ENCODE results near the gene KDM1A.

Gene KDM1A

GRCh38 chr1:23069675-23070074, 50.4 kb downstream of the KDM1A start:
- DNase-seq (ENCODE audit: low spot score) = no peak

GRCh38 chr1:23074012-23074411, 54.7 kb downstream of the KDM1A start:
- no peak for DNase-seq (ENCODE audit: low spot score)

GRCh38 chr1:23079025-23079424, 59.8 kb downstream of the KDM1A start:
- no peak for DNase-seq (ENCODE audit: low spot score)

- no peak for DNase-seq (ENCODE audit: low spot score)
Measured at GRCh38 chr1:23080885-23081284, 61.6 kb downstream of the KDM1A start.

GRCh38 chr1:23081376-23081775, 62.1 kb downstream of the KDM1A start:
- DNase-seq (ENCODE audit: low spot score) = no peak

GRCh38 chr1:23083714-23084480, 64.6 kb downstream of the KDM1A start:
- DNase-seq (ENCODE audit: low spot score) = no peak

GRCh38 chr1:23084880-23085279, 65.6 kb downstream of the KDM1A start:
- no peak for DNase-seq (ENCODE audit: low spot score)

- DNase-seq (ENCODE audit: low spot score) = no peak
Measured at GRCh38 chr1:23085696-23086095, 66.4 kb downstream of the KDM1A start.

- no peak for DNase-seq (ENCODE audit: low spot score)
Measured at GRCh38 chr1:23088027-23088426, 68.8 kb downstream of the KDM1A start.

GRCh38 chr1:23090056-23090455, 70.8 kb downstream of the KDM1A start:
- no peak for DNase-seq (ENCODE audit: low spot score)

GRCh38 chr1:23091545-23091944, 72.3 kb downstream of the KDM1A start:
- DNase-seq (ENCODE audit: low spot score) = no peak

GRCh38 chr1:23092447-23092846, 73.2 kb downstream of the KDM1A start:
- no peak for DNase-seq (ENCODE audit: low spot score)

- DNase-seq (ENCODE audit: low spot score) = no peak
Measured at GRCh38 chr1:23097316-23097715, 78.0 kb downstream of the KDM1A start.

GRCh38 chr1:23098463-23099170, 79.3 kb downstream of the KDM1A start:
- DNase-seq (ENCODE audit: low spot score) = peak; percentile 70

GRCh38 chr1:23099171-23099536, 79.9 kb downstream of the KDM1A start:
- DNase-seq (ENCODE audit: low spot score) = no peak

GRCh38 chr1:23100074-23100748, 80.9 kb downstream of the KDM1A start:
- no peak for DNase-seq (ENCODE audit: low spot score)

- no peak for DNase-seq (ENCODE audit: low spot score)
Measured at GRCh38 chr1:23101101-23101827, 82.0 kb downstream of the KDM1A start.

GRCh38 chr1:23101887-23102286, 82.6 kb downstream of the KDM1A start:
- no peak for DNase-seq (ENCODE audit: low spot score)

- DNase-seq (ENCODE audit: low spot score) = no peak
Measured at GRCh38 chr1:23102289-23102688, 83.0 kb downstream of the KDM1A start.

GRCh38 chr1:23103001-23103889, 84.0 kb downstream of the KDM1A start:
- no peak for DNase-seq (ENCODE audit: low spot score)

GRCh38 chr1:23108918-23109533, 89.8 kb downstream of the KDM1A start:
- DNase-seq (ENCODE audit: low spot score) = no peak

All from D341Med (cell line).